Activated T-helper 17 cell treated with anti-CD3 and anti-CD28 coated beads, Interleukin-2, amount 50 U/mL, for 72 hours (primary cell): ENCODE measurements around the gene TGFBR1. TPM values are rescaled to one million over a fixed set of nuclear protein-coding genes. Genes with fewer than 3 reads are reported as not detected.
"Not testable (repeated sequence)": the region's sequence is repeated elsewhere in the genome, so short reads cannot be mapped to it uniquely, and the experiment has no call there.

Source experiments
- ATAC-seq: fragments of 150-1000 bp; cut with Tn5 transposase; replicated peaks from 2 replicates; pipeline ENCODE4 v1.10.0; 2021; ENCODE audit warnings: mild to moderate bottlenecking, moderate library complexity
- H3K27ac Mint-ChIP-seq: one replicate; pipeline ENCODE4 v1.8.0; 2022; ENCODE audit warnings: mixed read lengths
- H3K27me3 Mint-ChIP-seq: one replicate; pipeline ENCODE4 v1.8.0; 2022; ENCODE audit warnings: mixed read lengths
- H3K36me3 Mint-ChIP-seq: one replicate; pipeline ENCODE4 v1.8.0; 2022; ENCODE audit warnings: low read depth, mild to moderate bottlenecking, mixed read lengths
- H3K4me1 Mint-ChIP-seq: one replicate; pipeline ENCODE4 v1.8.0; 2022; ENCODE audit warnings: mixed read lengths
- H3K4me3 Mint-ChIP-seq: one replicate; pipeline ENCODE4 v1.8.0; 2022; ENCODE audit warnings: mild to moderate bottlenecking, mixed read lengths
- H3K9me3 Mint-ChIP-seq: one replicate; pipeline ENCODE4 v1.8.0; 2022; ENCODE audit warnings: mixed read lengths
- total RNA-seq, 2 donors: library from RNA; stranded (reverse); gene quantifications; one replicate each; pipeline ENCODE4 v1.2.3, GENCODE V29; 2022

TGFBR1 gene
- total RNA-seq, 2 donors from 2014 or later: 56.0 to 56.3 TPM

DNA sequence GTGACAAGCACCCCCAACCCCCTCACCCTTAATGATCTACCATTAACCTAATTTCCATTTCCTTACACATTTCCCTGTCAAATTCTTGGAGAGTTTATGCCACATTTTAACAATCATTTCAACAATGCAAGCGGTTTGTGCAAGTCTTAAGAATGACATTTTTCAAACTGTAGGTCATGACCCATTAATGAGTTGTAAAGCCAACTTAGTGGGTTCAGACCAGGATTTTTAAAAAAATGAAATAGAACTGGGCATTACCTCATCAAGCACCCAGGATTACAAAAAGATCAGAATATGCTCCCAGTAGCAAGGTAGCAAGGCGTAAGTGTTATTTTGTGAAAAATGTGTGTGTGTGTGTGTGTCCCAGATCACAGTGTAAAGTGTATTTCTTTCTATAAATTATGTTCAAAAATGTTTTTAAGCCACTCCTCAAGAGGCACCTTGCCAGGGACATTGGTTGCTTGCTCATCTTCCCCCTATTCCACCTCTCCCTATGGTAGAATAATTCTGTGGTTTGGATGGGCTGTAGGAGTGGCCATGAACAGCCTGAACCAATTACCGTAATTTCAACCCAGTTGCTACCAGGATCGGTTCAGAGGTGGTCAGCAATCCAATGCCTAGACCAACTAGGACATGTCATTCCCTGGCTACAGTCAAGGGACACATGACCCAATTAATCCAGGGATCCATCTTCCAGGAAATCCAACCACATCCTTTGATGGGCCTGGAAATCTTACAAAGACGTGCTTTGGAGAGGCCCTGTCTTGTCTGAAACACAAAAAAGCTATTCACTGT is 14.4 kb upstream of the TGFBR1 start:
- H3K4me3 Mint-ChIP-seq: no peak overlapping the region
- peaks cover 32% of the 10 kb centered on the region for H3K4me1 Mint-ChIP-seq
- H3K27ac Mint-ChIP-seq: peak overlapping the region; percentile 93
- H3K36me3 Mint-ChIP-seq: no peaks in the 10 kb centered on the region
- no peak for ATAC-seq
- H3K27me3 Mint-ChIP-seq: no peaks in the 10 kb centered on the region
- no peaks in the 10 kb centered on the region for H3K9me3 Mint-ChIP-seq

DNA sequence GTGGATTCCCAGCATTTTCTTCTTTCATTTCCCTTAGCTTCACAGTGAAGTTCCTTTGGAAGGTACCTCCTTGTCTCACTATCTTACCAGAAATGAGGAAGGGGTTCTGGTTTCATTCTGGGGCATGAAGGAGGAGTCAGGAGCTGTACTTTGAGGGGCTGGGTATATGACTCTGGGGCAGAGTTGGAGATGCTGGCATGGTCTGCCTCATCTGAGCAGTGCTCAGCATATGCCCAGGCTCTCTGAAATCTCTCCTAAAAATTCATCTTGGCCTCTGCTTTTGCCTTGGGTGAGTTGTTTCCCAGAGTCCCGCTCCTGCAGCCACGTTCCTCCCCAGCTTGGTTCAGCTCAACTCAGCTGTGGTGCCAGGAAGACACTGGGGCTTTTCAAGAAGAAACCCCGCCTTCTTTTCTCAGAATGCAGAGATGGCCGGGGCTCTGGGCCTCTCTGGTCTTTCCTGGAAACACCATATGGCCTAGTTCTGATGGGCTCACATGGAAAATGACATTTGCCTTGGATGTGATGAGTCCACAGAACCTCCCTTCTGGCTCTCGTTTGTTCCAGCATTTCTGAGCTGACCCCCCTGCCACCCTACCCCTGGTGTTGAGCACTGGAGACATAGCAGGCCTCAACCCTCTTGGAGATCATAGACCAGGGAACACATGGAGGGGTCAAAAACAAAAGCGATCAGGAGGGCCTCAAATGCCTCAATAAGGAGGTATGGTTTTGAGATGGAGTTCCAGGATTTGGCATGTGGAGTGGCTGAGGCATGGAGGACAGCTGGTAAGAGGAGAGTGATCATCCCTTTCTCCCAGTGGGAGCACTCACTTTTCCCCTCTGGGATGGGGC is 12.0 kb upstream of the TGFBR1 start:
- H3K36me3 Mint-ChIP-seq: no peaks in the 10 kb centered on the region
- peak overlapping the region; percentile 78 for H3K4me3 Mint-ChIP-seq
- ATAC-seq: peak; percentile 88
- no peaks in the 10 kb centered on the region for H3K27me3 Mint-ChIP-seq
- peaks cover 33% of the 10 kb centered on the region for H3K4me1 Mint-ChIP-seq
- H3K9me3 Mint-ChIP-seq: no peaks in the 10 kb centered on the region
- peak overlapping the region; percentile 93 for H3K27ac Mint-ChIP-seq

DNA sequence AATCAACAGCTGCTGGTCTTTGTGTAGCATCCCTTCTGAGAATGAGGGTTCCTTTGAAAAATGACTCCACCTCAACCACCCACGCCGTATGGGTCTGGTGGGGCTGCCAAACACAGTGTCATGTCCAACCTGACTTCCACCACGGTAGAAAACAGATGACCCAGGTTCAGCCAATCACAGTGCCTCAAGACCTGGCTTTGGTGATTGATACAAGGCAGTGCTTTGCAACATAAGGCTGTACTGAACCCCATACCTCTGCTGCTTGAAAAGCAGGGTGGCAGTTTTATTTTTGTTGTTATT is 11.5 kb upstream of the TGFBR1 start:
- Mint-ChIP-seq H3K4me3 (peak overlapping the region; percentile 78), H3K9me3 (no peaks in the 10 kb centered on the region), H3K27ac (peak overlapping the region; percentile 93), H3K27me3 (no peaks in the 10 kb centered on the region), H3K36me3 (no peaks in the 10 kb centered on the region), H3K4me1 (peaks cover 33% of the 10 kb centered on the region)
- ATAC-seq: peak; percentile 91

DNA sequence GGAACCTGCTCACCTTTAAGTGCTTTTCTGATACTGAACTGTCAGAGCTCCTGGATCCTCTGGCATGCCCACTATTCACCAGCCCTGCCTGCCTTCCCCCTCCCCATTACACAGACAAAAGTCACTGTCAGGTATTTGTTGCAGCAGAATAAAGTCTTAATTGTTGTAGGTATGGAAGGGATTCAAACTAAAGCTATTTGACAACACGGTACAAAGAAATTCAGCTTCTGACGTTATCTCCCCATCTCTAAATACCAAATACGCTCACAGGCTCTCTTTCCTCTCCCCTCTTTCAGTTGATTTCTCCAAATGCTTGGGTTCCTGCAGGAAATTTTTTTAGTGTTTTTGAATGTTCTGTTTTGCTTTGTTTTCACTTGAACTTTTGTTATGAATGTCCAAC is 9.3 kb upstream of the TGFBR1 start:
- H3K36me3 Mint-ChIP-seq: no peaks in the 10 kb centered on the region
- no peaks in the 10 kb centered on the region for H3K27me3 Mint-ChIP-seq
- no peak overlapping the region for H3K27ac Mint-ChIP-seq
- peaks cover 33% of the 10 kb centered on the region for H3K4me1 Mint-ChIP-seq
- no peaks in the 10 kb centered on the region for H3K9me3 Mint-ChIP-seq
- no peak for ATAC-seq
- H3K4me3 Mint-ChIP-seq: no peak overlapping the region

DNA sequence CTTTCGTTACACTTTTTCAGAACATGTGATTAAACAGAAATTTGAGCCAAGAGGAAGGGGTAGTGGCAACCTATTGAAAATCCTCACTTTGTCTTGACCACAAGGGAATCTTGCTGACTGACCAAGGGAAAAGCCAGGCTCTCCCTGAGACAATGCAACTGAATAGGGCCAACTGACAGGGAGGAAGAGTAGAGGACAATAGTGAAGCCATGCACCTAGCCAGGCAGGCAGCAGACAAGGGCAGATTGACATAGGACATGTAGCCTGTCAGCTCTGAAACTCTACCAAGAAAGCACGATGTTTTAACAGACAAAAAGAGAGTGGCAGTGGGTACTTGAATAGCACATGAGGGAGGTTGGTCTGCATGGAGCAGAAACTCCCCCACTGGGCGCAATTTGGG is 8.5 kb upstream of the TGFBR1 start:
- H3K9me3 Mint-ChIP-seq: no peaks in the 10 kb centered on the region
- H3K27ac Mint-ChIP-seq: peak overlapping the region; percentile 49
- no peaks in the 10 kb centered on the region for H3K27me3 Mint-ChIP-seq
- peaks cover 28% of the 10 kb centered on the region for H3K4me1 Mint-ChIP-seq
- H3K4me3 Mint-ChIP-seq: no peak overlapping the region
- no peaks in the 10 kb centered on the region for H3K36me3 Mint-ChIP-seq
- ATAC-seq: no peak

DNA sequence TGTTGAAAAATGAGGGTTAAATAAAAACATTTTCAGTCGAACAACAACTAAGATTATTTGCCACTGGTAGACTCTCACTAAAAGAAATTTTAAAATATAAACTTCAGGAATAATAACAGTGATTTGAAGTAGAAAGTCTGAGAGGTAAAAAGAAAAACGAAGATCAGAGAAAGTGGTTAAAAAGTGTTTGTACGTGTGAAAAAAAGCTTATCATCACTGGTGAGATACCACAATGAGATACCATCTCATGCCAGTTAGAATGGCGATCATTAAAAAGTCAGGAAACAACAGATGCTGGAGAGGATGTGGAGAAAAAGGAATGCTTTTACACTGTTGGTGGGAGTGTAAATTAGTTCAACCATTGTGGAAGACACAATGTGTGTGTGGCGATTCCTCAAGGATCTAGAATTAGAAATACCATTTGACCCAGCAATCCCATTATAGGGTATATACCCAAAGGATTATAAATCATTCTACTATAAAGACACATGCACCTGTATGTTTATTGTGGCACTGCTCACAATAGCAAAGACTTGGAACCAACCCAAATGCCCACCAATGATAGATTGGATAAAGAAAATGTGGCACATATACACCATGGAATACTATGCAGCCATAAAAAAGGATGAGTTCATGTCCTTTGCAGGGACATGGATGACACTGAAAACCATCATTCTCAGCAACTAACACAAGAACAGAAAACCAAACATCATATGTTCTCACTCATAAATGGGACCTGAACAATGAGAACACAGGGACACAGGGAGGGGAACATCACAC is 4.9 kb upstream of the TGFBR1 start:
- H3K4me1 Mint-ChIP-seq: peaks cover 20% of the 10 kb centered on the region
- H3K27ac Mint-ChIP-seq, H3K27me3 Mint-ChIP-seq, H3K4me3 Mint-ChIP-seq, H3K9me3 Mint-ChIP-seq, ATAC-seq, H3K36me3 Mint-ChIP-seq: not testable (repeated sequence)

DNA sequence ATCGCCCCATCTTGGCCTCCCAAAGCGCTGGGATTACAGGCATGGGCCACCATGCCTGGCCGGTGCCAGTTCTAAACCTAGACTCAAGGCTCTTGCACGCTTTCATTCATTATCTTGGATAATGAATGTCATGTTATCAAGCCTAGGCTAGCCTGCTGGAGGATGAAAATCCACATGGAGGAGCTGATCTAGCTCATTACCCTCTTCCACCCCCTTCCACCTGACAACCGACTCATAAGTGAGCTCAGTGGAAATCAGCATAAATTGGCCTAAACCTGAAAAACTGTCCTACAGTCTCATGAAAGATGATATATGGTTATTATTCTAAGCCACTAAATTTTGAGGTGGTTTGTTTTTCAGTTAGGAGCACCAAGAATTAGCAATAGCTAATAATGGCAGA is 3.6 kb upstream of the TGFBR1 start:
- no peaks in the 10 kb centered on the region for H3K9me3 Mint-ChIP-seq
- H3K36me3 Mint-ChIP-seq: peaks cover 11% of the 10 kb centered on the region
- H3K27me3 Mint-ChIP-seq: no peaks in the 10 kb centered on the region
- no peak overlapping the region for H3K4me3 Mint-ChIP-seq
- no peak overlapping the region for H3K27ac Mint-ChIP-seq
- peaks cover 19% of the 10 kb centered on the region for H3K4me1 Mint-ChIP-seq
- no peak for ATAC-seq

DNA sequence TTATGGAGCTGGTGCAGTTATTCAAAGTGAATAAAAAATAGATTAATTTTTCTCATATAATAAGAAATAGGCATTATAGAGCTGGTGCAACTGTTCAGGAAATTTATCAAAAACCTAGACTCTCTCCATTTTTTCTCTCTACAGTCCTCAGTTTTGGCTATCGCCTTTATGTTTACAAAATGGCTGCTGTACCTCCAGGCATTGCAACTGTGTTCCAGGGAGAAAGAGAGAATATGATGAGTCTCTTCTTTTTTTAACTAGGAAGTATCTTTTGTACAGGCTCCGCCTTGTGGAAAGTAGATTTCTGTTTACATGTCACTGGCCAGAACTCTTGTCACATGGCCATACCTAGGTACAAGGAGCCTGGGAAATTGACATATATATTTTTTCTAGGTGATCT is 3.1 kb upstream of the TGFBR1 start:
- peaks cover 18% of the 10 kb centered on the region for H3K4me1 Mint-ChIP-seq
- H3K36me3 Mint-ChIP-seq: peaks cover 11% of the 10 kb centered on the region
- no peaks in the 10 kb centered on the region for H3K9me3 Mint-ChIP-seq
- H3K4me3 Mint-ChIP-seq: no peak overlapping the region
- no peak for ATAC-seq
- H3K27ac Mint-ChIP-seq: no peak overlapping the region
- H3K27me3 Mint-ChIP-seq: no peaks in the 10 kb centered on the region

DNA sequence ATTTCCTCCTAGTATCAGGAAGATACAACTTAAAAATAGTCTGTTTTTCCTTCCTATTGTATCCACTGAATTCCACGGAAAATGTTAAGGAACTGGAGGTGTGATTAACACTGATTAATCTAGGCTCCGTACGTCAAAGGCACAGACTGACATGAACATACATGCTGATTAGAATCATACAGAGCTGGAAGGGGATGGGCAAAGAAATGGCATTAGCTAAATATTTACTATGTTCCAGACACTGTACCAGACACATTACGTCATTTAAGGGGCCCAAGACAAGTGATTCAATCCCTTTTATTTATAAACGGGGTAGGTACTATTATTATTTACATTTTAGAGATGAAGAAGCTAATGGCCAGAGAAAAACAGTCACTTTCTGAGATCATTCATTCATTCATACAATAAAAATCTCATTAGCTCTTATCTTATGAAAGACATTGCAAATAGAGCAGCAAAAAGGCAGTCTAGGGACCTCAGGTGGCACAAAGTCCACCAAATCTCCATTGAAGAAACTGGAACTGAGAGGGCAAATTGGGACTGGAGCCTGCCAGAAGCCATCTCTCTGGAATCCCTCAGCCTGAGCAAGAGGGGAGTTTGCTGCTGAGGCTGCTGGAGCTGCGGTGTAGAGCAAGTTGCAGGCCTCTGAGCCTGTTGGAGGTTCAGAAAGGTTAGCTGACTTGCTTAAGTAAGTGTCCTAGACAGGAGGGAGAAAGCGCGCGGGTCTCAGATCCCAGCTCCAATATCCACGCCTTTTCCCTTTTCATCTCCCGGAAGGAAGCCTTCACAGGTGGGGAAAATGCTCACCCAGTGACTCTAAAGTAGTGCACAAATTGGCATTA is 1.6 kb upstream of the TGFBR1 start:
- no peak overlapping the region for H3K27ac Mint-ChIP-seq
- H3K9me3 Mint-ChIP-seq: no peaks in the 10 kb centered on the region
- peaks cover 25% of the 10 kb centered on the region for H3K4me1 Mint-ChIP-seq
- H3K27me3 Mint-ChIP-seq: no peaks in the 10 kb centered on the region
- H3K4me3 Mint-ChIP-seq: peak overlapping the region; percentile 96
- H3K36me3 Mint-ChIP-seq: peaks cover 11% of the 10 kb centered on the region
- ATAC-seq: no peak

DNA sequence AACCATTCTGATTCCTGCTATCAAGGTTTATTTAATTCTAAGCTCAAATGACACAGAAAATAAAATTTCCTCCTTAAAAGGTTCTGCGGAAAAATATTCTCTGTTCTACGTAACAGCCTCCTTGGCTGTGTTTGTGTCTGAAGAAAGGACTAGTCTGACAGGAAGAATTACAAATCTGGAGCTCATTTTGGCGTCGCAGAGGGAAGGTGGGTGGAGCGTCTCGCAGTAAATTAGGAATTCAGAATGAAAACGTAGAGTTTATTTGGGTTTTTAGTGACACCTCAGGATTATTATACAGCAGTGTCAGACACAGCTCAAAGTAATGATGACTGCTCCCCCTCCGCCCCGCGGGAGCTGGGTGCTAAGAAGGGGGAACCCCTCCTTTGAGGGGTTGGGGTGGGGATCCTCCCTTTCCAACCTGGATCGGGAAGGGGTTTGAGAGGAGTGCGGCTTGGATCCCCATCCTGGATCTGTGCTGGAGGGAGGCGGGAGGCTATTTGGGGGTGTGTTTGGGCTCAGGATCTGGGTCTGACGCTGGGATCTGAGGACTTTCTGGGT is 933 bp upstream of the TGFBR1 start:
- Mint-ChIP-seq H3K36me3 (peaks cover 11% of the 10 kb centered on the region), H3K9me3 (no peaks in the 10 kb centered on the region), H3K4me3 (peak overlapping the region; percentile 96), H3K27ac (peak overlapping the region; percentile 93), H3K4me1 (peaks cover 29% of the 10 kb centered on the region), H3K27me3 (no peaks in the 10 kb centered on the region)
- ATAC-seq: no peak

DNA sequence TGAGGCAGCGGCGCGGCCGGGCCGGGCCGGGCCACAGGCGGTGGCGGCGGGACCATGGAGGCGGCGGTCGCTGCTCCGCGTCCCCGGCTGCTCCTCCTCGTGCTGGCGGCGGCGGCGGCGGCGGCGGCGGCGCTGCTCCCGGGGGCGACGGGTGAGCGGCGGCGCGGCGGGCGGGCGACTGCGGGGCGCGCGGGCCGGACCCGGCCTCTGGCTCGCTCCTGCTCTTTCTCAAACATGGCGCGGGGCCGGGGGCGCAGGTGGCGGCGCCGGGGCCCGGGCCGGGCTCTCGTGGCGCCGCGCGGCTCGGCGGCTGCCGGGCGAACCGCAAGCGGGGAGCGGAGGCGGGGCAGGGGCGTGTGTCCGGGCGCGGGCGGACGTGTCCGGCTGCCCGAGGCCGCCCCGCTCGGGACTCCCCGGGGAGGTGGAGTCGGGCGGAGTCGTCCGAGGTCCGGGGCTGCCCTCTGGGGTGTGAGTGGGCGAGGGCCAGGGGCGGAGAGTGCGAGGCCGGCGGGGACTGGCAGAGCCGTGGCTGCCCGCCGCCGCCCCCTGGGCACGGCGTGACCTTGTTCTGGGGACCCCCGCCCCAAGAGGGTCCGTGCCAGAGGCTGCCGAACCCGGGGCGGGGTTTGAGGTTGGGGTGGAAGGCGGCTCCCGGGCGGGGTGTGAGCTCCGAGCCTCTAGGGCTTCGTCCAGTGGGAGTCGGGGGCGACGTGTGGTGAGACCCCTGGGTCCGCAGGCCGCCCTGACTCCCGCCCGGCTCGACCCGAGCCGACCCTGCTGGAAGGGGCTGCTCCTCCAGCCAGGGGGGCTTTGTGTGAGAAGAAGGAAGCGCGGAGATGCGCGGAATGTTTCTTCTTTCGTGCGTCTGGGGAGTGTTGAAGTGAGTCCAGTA is 485 bp downstream of the TGFBR1 start:
- Mint-ChIP-seq H3K4me3 (peak overlapping the region; percentile 90), H3K4me1 (peaks cover 38% of the 10 kb centered on the region), H3K36me3 (peaks cover 17% of the 10 kb centered on the region), H3K27me3 (no peaks in the 10 kb centered on the region), H3K27ac (peak overlapping the region; percentile 80), H3K9me3 (no peaks in the 10 kb centered on the region)
- peak; percentile 45 for ATAC-seq

DNA sequence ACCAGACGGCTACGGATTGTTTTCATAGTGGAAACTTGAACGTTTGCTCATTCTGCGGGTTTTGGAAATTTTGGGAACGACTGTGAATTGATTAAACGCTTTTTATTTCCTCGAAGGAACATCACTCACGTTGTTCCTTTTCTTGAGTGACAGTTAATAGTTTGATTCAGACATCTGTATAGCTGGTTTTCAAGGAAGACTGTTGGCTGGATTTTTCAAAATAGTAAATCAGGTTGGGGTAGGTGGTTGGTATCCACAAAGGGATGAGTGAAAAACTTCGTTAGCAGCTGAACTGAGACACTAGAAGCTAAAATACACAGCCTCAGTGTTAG is 1.1 kb downstream of the TGFBR1 start:
- Mint-ChIP-seq H3K9me3 (no peaks in the 10 kb centered on the region), H3K4me1 (peaks cover 39% of the 10 kb centered on the region), H3K4me3 (peak overlapping the region; percentile 90), H3K36me3 (peaks cover 18% of the 10 kb centered on the region), H3K27ac (peak overlapping the region; percentile 80), H3K27me3 (no peaks in the 10 kb centered on the region)
- ATAC-seq: no peak

DNA sequence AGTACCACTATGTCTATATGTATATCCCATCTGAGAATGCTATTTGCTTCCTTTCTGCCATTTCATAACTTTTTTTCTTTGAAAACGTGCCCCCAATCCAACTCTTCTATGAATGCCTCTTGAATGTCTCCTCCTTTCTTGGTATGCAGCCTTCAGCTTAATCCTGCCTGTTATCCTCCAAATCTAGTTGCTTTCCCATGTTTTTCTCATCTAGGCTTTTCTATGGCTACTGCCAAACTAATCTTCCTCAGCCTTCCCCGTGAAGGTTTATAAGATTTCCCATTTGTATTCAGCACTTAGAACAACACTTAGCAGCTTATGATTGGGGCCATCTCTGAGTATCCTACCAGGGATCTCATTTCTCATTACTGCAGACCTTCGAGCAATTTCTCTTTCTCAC is 2.5 kb downstream of the TGFBR1 start:
- ATAC-seq: no peak
- Mint-ChIP-seq H3K27me3 (no peaks in the 10 kb centered on the region), H3K4me1 (peaks cover 48% of the 10 kb centered on the region), H3K27ac (peak overlapping the region; percentile 1), H3K4me3 (peak overlapping the region; percentile 90), H3K36me3 (peaks cover 18% of the 10 kb centered on the region), H3K9me3 (no peaks in the 10 kb centered on the region)
